ENCODE data around the gene SMIM13. TPM values are rescaled to one million over a fixed set of nuclear protein-coding genes. Genes with fewer than 3 reads are reported as not detected.

Gene SMIM13
- total RNA-seq, 4 donors from 2014 or later: 3.8 to 7.4 (median 6.3) TPM

DNA sequence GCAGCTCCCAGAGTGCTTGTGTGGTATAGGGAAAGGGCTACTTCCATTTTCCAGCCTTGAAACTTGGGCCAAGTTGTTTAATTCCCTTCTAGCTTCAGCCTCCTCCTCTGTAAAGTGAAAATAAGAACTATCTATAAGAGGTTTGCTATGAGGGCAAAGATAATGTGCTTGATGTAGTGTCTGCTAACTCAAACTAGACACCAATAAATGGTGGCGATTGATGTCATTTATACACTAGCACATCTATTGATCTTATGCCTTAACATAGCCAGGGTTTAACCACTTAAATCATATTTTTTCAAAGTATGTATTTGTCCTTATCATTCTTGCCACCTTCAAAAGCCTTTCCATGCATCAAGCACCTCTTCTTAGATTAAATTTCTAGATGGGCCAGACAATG lies 83.6 kb downstream of the SMIM13 start:
- intact Hi-C loops (cut with DNase I): loop anchor here (10.0 kb wide), 1 partner anchor 318 kb away; no protein-coding TSS in a partner anchor
- TF ChIP-seq POLR2A (IDR thresholded peaks at IDR 0.05): no peak
- TF ChIP-seq, protein P1, sequence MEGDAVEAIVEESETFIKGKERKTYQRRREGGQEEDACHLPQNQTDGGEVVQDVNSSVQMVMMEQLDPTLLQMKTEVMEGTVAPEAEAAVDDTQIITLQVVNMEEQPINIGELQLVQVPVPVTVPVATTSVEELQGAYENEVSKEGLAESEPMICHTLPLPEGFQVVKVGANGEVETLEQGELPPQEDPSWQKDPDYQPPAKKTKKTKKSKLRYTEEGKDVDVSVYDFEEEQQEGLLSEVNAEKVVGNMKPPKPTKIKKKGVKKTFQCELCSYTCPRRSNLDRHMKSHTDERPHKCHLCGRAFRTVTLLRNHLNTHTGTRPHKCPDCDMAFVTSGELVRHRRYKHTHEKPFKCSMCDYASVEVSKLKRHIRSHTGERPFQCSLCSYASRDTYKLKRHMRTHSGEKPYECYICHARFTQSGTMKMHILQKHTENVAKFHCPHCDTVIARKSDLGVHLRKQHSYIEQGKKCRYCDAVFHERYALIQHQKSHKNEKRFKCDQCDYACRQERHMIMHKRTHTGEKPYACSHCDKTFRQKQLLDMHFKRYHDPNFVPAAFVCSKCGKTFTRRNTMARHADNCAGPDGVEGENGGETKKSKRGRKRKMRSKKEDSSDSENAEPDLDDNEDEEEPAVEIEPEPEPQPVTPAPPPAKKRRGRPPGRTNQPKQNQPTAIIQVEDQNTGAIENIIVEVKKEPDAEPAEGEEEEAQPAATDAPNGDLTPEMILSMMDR (IDR thresholded peaks at IDR 0.05): no peak
- Histone ChIP-seq H3K27ac (no peak overlapping the region), H3K4me1 (peaks cover 0 to 9% (median 5%) of the 10 kb centered on the region in 3 donors), H3K36me3 (no peaks in the 10 kb centered on the region), H3K9me3 (no peaks in the 10 kb centered on the region), H3K4me3 (no peak overlapping the region), H3K27me3 (no peaks in the 10 kb centered on the region)
- 93 to 95% methylated on average over 1 of the region's 1 CpG for WGBS, 2 donors
- DNase-seq: no peak

DNA sequence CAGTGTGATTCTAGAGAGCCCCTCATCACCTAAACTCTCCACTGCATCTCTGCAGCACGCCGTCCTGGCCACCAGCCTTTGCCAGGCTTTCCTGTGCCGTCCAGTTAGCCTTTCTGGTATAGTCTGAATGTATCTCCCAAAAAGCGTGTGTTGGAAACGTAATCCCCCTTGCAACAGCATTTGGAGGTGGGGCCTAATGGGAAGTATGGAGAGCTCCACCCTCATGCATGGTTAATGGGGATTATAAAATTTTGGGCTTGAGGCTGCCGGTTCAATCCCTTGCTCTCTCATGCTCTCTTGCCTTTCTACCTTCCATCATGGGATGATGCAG lies 85.4 kb downstream of the SMIM13 start:
- Histone ChIP-seq H3K4me1 (no peaks in the 10 kb centered on the region), H3K36me3 (peaks cover 0 to 5% (median 0%) of the 10 kb centered on the region in 3 donors), H3K9me3 (no peaks in the 10 kb centered on the region), H3K27me3 (no peaks in the 10 kb centered on the region), H3K27ac (no peak overlapping the region), H3K4me3 (no peak overlapping the region)
- TF ChIP-seq, protein P1 (IDR thresholded peaks at IDR 0.05): no peak
- TF ChIP-seq POLR2A (IDR thresholded peaks at IDR 0.05): no peak
- DNase-seq: no peak
- WGBS, 2 donors: 63 to 67% methylated on average over 6 of the region's 6 CpGs
- intact Hi-C loops (cut with DNase I): loop anchor here (10.0 kb wide), 1 partner anchor 316 kb away; no protein-coding TSS in a partner anchor

GRCh38 chr6:11179419-11180202 lies 86.0 kb downstream of the SMIM13 start:
- intact Hi-C loops (cut with DNase I): loop anchor here (10.0 kb wide), 1 partner anchor 315 kb away; no protein-coding TSS in a partner anchor
- Histone ChIP-seq H3K36me3 (peaks cover 0 to 10% (median 0%) of the 10 kb centered on the region in 3 donors), H3K27ac (no peak overlapping the region), H3K4me3 (no peak overlapping the region), H3K27me3 (no peaks in the 10 kb centered on the region), H3K9me3 (no peaks in the 10 kb centered on the region), H3K4me1 (no peaks in the 10 kb centered on the region)
- no peak for DNase-seq
- 69 to 75% methylated on average over 8 of the region's 8 CpGs for WGBS, 2 donors
- no peak for TF ChIP-seq POLR2A (IDR thresholded peaks at IDR 0.05)
- TF ChIP-seq, protein P1 (IDR thresholded peaks at IDR 0.05): no peak

GRCh38 chr6:11181478-11182136 lies 88.0 kb downstream of the SMIM13 start:
- TF ChIP-seq POLR2A (IDR thresholded peaks at IDR 0.05): no peak
- TF ChIP-seq, protein P1 (IDR thresholded peaks at IDR 0.05): no peak
- Histone ChIP-seq H3K27ac (no peak overlapping the region), H3K4me3 (no peak overlapping the region), H3K27me3 (no peaks in the 10 kb centered on the region), H3K4me1 (no peaks in the 10 kb centered on the region), H3K36me3 (peaks cover 0 to 28% (median 4%) of the 10 kb centered on the region in 3 donors), H3K9me3 (no peaks in the 10 kb centered on the region)
- 98% methylated on average over 3 of the region's 3 CpGs for WGBS, 2 donors
- no peak for DNase-seq
- intact Hi-C loops (cut with DNase I): no loop called here

DNA sequence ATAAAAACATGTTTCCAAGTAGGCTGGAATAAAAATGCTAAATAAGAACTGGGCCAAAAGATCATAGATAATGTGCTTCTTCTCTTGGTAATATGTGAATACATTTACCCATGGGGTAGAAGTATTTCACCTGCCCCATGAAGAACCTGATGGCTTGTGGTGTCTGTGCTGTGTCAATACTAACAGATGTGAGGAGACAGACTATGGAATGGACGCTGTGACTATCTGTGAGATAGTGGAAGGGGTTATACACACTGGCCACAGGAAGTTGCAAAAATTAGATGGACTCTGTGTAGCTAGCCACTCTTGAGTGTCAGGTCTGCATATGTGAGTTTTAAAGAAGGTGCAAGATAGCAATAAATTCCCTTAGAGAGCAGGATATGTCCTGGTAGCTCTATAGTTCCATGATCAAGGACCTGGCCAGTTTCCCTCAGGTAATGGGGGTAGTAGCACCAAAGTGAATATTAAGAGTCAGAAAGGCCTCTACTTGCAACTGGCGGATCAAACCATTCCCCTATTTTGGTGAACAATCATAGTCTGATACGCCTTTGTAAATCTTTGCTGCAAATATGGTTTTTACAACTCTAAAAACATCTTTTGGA lies 90.2 kb downstream of the SMIM13 start:
- no peaks in the 10 kb centered on the region for H3K9me3 ChIP-seq
- no peaks in the 10 kb centered on the region for H3K27me3 ChIP-seq
- TF ChIP-seq POLR2A (IDR thresholded peaks at IDR 0.05): no peak
- peaks cover 0 to 51% (median 4%) of the 10 kb centered on the region in 3 donors for H3K36me3 ChIP-seq
- intact Hi-C loops (cut with DNase I): no loop called here
- no peaks in the 10 kb centered on the region for H3K4me1 ChIP-seq
- 94% methylated on average over 3 of the region's 3 CpGs for WGBS, 2 donors
- H3K27ac ChIP-seq: no peak overlapping the region
- no peak overlapping the region for H3K4me3 ChIP-seq
- DNase-seq: no peak

All from esophagus squamous epithelium (tissue), 5 donors.